ENCODE results near the gene RNF11.

RNF11 gene

DNA sequence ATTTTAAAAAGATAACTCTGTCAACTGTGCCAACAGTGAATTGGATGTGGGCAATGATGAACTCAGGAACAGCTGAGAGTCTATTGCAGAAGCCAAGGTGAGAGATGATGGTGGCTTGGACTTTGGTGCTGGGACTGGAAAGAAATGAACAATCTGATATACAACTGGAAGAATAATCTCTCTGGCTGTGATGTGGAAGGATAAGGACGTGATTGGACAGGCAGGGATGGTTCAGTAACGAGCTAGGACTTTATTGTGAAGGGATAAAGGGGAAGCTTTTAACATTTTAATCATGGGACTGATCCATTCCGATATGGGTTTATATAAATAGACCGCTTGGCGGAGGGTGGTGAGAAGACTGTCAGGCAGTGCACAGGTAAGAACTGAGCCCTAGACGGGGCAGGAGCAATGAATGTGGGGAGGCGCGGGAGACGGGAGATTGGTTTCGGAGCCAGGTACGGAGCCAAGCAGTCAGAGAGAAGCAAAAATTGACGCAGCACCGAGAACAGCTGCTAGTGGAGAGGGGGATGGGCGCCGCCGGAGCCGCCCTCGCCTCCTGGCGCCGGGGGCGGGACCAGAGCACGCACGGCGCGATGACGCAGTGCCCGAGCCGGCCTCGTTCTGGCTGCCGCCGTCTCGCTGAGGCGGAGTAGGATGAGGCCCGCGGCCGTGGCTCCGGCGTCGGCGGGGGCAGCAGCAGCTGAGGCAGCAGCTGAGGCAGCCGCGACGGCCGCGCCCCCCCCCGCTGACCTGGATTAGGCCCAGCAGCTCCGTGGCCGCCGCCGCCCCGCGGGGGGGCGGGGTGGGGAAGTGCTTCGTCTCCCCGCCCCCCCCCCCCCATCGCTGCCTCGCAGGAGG, at the start of gene RNF11:
TSS of gene RNF11 (plus strand) at position 601 of the 858 bp plus-strand sequence. CDS start 484 bp downstream, outside the sequence.
- H3K4me3 ChIP-seq (ENCODE audit: low read length): peak within 1 kb of the TSS; percentile 78
- TF ChIP-seq ZNF274 (IDR thresholded peaks at IDR 0.05; ENCODE audit: low read depth, low read length): no peak

DNA sequence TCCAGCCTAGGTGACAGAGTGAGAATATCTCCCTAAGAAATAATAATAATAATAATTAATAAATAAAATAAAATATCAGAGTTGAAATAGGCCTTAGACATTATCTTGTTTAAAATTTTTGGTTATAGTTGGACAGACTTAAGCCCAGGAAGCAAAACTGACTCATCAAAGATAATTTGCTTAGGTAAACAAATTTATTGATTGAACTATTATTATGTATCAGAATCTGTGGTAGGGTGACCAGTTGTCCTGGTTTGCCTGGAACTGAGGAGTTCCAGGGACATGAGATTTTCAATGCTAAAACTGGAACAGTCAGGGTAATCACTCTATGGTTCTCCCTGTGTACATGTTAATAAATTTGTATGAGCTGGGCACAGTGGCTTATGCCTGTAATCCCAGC, 47.8 kb upstream of the RNF11 start:
- no peak for TF ChIP-seq ZNF274 (IDR thresholded peaks at IDR 0.05; ENCODE audit: low read depth, low read length)
- no peak overlapping the region for H3K4me3 ChIP-seq (ENCODE audit: low read length)

DNA sequence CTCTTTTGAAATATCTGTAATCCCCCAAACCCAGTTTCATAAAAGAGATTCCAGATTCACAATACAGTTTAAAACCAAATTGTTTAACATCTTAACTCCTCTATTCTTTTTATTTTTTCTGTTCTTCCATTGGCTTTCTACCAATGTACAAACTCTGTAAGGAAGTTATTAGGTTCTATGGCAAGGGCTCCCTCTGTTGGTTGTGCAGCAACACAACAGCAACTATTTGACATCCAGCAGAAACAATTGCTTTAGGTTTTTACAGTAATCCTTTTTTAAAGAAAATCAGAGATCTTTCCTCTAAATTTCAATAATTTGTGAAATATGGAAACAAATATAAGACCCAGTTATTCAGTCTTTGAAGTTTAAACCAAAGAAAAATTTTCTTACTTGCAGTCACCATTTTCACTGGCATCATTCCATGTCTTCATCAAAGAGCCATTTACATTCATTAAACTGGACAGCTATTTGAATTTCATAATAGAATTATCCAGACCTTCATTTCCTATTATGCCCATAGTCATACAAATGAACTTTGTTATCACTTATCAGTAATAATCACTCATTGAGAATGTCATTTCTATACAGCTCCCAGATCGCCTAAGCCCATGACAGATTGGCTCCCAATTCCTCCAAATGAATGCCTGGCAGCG, 46.5 kb upstream of the RNF11 start:
- H3K4me3 ChIP-seq (ENCODE audit: low read length): no peak overlapping the region
- TF ChIP-seq ZNF274 (IDR thresholded peaks at IDR 0.05; ENCODE audit: low read depth, low read length): no peak

- no peak overlapping the region for H3K4me3 ChIP-seq (ENCODE audit: low read length)
- no peak for TF ChIP-seq ZNF274 (IDR thresholded peaks at IDR 0.05; ENCODE audit: low read depth, low read length)
Observed at GRCh38 chr1:51190961-51191360, 45.1 kb upstream of the RNF11 start.

GRCh38 chr1:51192213-51192843, 43.7 kb upstream of the RNF11 start:
- no peak for TF ChIP-seq ZNF274 (IDR thresholded peaks at IDR 0.05; ENCODE audit: low read depth, low read length)
- no peak overlapping the region for H3K4me3 ChIP-seq (ENCODE audit: low read length)

- no peak for TF ChIP-seq ZNF274 (IDR thresholded peaks at IDR 0.05; ENCODE audit: low read depth, low read length)
- H3K4me3 ChIP-seq (ENCODE audit: low read length): no peak overlapping the region
Observed at GRCh38 chr1:51193564-51193963, 42.5 kb upstream of the RNF11 start.

GRCh38 chr1:51203121-51203873, 32.8 kb upstream of the RNF11 start:
- no peak for TF ChIP-seq ZNF274 (IDR thresholded peaks at IDR 0.05; ENCODE audit: low read depth, low read length)
- H3K4me3 ChIP-seq (ENCODE audit: low read length): no peak overlapping the region

- H3K4me3 ChIP-seq (ENCODE audit: low read length): no peak overlapping the region; the same call in 1 of the 2 replicates
- TF ChIP-seq ZNF274 (IDR thresholded peaks at IDR 0.05; ENCODE audit: low read depth, low read length): no peak
Observed at GRCh38 chr1:51203874-51204245, 32.2 kb upstream of the RNF11 start.

DNA sequence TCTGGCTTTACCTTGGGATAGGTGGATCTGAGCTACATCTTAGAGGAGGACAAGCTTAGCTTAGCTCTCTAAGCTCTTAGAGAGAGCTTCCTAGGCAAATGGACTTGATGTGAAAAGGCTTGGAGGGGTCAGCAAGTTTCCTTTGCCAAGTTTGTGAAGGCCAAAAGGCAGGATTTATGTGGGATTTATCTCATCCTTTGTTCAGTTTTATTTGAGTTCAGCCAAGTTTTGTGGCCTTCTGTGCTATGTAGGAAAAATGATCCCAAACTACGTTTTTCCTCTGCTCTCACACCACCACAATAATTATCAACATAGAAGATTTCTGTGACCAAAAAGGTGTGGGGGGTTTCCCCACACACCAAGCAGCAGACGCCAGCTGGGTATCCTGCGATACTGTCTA, 26.0 kb upstream of the RNF11 start:
- no peak overlapping the region for H3K4me3 ChIP-seq (ENCODE audit: low read length)
- no peak for TF ChIP-seq ZNF274 (IDR thresholded peaks at IDR 0.05; ENCODE audit: low read depth, low read length)

GRCh38 chr1:51210676-51211075, 25.4 kb upstream of the RNF11 start:
- TF ChIP-seq ZNF274 (IDR thresholded peaks at IDR 0.05; ENCODE audit: low read depth, low read length): no peak
- H3K4me3 ChIP-seq (ENCODE audit: low read length): no peak overlapping the region

GRCh38 chr1:51214615-51215131, 21.4 kb upstream of the RNF11 start:
- no peak for TF ChIP-seq ZNF274 (IDR thresholded peaks at IDR 0.05; ENCODE audit: low read depth, low read length)
- no peak overlapping the region for H3K4me3 ChIP-seq (ENCODE audit: low read length)

GRCh38 chr1:51215169-51215568, 20.9 kb upstream of the RNF11 start:
- H3K4me3 ChIP-seq (ENCODE audit: low read length): no peak overlapping the region
- TF ChIP-seq ZNF274 (IDR thresholded peaks at IDR 0.05; ENCODE audit: low read depth, low read length): no peak

- H3K4me3 ChIP-seq (ENCODE audit: low read length): no peak overlapping the region
- no peak for TF ChIP-seq ZNF274 (IDR thresholded peaks at IDR 0.05; ENCODE audit: low read depth, low read length)
Observed at GRCh38 chr1:51216631-51217030, 19.4 kb upstream of the RNF11 start.

- TF ChIP-seq ZNF274 (IDR thresholded peaks at IDR 0.05; ENCODE audit: low read depth, low read length): no peak
- H3K4me3 ChIP-seq (ENCODE audit: low read length): no peak overlapping the region
Observed at GRCh38 chr1:51217101-51217500, 19.0 kb upstream of the RNF11 start.
